ENCODE measurements around the gene YPEL1.

The YPEL1 gene, protein sequence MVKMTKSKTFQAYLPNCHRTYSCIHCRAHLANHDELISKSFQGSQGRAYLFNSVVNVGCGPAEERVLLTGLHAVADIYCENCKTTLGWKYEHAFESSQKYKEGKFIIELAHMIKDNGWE

DNA sequence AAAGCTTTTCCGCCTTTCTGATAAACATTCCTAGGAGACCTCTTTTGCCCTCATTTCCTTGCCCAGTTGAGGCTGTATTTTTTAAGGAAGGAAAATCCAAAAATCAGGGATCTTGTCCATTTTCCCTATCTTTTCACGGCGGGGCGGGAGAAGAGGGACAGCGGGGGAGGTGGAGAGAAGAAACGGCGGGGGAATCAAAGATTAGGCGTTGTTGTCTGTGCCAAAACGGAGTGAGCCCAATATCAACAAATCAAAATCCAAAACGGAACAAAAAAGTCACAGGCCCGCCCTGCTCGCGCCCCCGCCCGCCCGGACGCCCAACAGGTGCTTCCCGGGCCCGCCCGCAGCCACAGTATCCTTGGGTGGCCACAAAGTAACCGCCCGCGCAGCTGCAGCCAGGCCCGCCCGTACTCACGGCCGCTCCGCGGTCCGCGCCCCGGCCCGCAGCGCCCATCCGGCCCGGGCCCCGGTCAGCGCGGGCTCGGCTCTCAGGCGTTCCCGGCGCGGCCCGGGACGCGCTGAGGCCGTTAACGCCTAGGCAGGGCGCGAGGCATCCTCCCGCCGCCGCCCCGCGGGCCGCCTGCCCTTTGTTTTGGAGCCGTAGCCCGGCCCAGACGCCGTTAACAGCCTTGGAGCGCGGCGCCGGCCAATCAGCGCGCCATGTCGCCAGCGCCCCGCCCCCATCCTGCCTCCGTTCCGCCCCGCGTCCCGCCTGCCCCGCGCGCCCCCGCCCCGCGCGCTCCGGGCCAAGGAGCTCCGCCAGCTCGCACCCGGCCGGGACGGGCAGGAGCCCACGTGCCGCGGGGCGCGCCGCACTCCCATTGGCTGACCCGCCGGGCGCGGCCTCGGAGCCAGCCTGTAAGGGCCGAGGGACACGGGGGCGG, at the start of gene YPEL1:
Gene YPEL1, minus strand, starts transcription at position 595 of the 884 bp plus-strand sequence. CDS start 25,050 bp downstream, outside the sequence.
- peak; percentile 98 for DNase-seq

DNA sequence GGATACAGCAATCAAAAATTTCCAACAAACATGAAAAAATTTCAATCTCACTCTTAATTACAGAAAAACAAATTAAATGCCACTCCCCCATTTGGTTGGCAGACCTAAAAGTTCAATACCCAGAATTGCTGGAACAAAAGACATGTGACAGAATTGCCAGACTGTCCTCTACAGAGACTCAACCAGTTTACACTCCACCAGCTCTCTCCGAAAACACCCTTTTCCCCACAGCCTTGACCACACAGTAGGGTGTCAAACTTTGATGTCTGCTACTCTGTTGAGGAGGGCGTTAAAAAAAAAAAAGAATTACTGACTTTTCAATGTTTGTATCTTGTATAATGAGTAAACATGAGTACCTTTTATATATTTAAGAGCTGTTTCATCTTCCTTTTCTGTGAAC, 44.7 kb upstream of the YPEL1 start:
- DNase-seq: no peak

DNA sequence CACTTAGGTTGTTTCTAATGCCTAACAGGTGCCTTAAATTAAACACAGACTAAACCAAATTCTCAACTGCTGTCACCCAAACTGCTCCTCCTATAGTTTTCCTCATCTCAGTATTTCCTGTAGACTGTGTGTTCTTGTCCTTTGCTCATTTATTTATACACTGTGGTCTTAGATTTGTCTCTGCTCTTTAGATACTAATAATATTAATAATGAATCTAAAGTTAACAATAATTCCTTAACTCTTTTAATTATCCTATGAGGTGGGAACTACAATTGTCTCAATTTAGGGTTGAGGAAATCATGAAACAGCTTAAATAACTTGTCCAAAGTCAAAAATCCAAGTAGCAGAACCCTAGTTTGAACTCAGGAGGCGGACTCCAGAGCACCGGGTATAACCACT, 43.9 kb upstream of the YPEL1 start:
- DNase-seq: no peak

DNA sequence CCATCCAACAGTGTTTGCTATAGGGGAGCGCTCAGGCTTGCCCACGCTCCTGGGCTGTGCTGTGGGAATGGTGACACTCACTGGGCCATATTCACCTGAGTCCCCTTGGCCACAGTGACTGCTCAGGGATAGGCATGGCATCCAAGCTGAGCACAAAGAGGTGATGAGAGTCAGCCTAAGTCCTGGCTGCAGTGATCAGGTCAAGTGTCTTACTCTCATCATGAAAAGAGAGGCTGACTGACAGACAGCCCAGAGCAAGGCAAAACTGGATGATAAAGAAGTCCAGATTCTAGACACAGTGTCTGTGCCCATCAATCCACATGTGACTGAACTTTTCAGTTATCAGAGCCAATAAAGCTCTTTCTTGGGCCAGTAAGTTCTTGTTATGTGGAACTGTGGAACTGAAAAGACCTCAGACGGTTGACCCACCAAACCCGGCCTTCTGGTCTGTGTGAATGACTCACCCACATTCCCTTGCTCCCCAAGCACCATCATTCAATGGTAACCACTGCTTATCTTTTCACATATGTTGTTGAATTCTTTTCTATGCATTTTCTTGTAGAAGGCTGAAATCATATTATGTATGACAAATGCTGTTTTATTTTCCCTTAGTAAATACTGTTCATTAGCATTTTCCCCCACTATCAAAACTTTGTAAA, 43.2 kb upstream of the YPEL1 start:
- DNase-seq: no peak

DNA sequence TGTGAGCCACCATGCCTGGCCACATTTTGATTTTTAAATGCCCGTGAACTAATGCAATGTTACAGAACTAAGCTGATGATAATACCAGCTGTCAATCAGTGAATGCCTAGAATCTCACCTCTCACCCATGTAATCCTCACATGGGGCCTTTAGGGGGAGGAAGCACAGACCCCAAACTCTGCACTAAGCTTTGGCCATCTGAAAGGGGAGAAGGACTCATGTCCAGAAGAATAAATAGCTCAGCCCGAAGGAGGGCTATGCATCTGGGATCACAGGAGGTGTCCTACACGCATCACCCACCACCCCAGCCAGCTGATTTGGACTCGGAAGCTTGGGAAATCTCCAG, 36.0 kb upstream of the YPEL1 start:
- no peak for DNase-seq

DNA sequence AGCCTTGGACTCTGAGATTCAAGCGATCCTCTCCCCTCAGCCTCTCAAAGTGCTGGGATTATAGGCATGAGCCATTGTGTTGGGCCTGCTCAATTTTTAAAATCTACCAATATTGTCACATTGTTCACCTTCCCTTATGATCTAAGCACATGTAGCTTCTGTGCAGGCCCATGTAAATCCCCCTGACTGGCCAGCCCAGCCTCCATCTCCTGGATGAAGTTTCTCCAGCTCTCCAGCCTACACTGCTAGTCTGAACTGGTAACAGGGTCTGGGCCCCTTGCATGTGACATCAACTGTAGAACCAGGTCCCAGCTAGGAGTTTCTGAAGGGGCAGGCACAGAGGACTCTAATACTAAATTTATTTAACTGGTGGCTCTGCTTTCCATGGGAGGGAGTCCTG, 32.8 kb upstream of the YPEL1 start:
- DNase-seq: no peak

DNA sequence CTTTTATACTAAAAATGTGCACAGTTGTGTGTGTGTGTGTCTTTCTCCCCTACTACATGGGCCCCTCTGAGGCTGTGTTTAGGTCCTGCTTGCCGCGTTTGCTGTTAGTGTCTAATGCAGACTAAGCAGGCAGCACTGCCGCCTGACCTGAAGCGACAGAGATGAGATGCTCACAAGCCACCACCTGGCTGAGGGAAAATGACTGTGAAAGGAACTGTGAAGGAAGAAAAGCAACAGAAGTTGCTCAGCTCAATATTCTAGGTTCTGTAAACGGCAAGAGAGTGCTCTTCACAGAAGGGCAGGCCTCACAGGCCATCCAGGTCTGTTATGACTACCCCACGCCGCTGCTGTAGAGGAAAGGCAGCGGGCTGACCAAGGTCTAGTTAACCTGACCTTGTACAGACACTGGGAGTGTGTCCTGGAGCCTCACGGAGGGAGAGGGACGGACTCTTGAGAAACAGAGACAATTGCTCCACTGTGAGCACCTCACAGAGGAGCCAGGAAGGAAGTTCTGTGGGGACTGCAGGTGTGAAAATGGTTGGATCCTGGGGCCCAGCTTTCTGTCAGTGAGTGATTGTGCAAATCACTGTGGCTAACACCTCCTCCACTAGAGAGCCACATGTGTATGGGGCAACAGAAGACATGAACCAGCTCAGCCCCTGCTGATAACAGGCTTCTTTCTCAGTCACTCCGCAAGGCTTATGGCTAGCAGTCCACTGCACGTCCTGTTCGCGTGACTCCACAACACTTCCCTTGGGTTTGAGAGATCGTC, 31.3 kb upstream of the YPEL1 start:
- no peak for DNase-seq

DNA sequence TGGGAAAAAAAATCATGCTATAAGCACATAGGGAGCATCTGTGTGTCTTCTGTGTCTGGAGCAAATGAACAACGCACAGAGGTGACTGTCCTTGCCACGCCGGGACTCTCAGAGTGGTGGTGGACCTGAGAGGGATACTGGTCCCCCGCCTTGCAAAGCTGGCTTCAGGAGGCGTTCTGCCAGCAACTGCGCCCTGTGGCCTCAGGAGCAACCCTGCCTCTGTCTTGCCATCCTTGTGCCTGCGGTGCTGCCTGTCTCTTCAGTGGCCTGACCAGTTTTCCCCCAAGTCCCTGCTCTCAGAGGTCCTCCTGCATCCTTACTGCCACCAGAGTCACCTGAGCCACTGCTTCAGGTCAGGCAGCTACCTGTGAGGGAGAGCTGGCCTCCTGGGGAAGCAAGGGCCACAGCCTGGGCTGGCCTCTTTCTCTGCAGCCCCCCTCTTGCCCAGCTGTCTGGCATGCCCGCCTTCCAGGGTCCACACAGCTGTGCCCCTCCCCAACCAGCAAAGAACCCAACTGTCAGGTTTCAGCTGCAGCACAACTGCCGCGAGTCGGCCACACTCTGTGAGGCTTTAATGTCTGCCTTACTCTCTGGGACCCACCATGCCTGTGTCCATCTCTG, 30.4 kb upstream of the YPEL1 start:
- no peak for DNase-seq

DNA sequence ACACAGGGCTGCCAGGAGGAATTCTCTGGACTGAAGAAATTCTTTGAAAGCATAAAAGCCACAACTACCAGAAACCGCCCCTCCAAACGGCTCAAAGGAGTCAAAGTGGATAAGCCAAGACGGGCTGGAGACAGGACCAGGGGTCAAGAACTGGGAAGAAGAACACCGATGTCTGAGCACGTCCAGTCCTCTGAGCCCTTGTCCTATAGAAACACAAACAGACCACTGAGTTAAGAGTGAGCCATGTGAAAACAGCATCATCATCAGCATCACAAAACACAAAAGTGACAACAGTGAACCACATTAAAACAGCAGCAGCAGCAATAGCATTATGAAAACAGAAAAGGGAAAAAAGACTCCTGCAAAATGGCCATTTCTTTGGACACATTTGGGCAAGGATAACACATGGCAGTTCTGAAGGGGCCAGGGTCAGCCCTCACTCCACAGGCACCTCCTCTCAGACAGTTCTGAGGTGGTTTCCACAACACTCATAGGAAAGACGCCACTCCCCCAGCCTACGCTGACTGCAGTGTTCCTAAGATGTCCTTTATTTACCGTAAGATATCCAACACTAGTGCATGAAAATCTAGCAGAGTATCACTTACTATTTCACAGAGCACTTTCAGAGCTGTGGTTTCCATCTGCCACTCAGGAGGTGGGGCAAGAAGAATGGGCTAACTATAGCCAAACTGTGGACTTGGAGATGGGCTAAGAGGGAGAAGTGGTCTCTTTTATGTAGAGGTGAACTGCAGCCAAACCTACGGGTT, 28.6 kb upstream of the YPEL1 start:
- DNase-seq: no peak

DNA sequence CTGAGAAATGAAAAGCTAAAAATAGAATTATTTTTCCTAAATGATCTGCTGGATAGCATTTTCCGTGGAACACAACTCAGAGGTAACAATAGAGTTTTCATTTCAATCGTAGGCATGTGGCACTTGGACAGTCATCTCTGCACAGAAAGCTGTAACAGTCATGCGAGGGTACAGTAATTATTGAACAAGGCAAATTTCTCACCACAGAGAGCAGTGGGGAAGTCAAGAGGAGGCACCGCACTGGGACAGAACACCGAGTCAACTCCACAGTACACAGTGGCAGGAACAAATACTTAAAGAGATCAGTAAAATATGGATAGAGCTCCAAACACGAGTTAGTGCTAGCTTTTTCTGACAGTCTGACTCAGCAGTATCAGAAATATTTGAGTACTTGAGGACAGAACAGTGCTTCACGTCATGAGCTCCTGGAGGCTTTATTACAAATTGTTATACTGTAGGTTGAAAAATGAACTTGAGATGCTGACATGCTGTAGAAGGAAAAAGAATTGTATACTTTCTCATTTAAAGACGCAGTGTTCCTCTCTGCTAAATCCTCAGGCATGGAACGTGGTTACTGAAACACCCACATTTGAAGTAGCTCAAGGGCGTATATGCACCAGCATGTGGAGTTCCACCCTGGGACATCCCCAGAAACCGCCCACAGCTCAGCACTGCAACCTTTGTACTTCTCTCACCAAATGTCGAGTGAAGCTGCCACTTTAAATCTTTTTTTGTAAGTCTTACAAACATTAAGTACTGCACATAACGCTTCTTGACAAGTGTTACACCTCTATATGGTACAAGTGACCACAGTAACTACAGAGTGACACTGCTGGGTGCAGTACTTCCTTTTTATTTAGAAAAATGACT, 27.4 kb upstream of the YPEL1 start:
- no peak for DNase-seq

DNA sequence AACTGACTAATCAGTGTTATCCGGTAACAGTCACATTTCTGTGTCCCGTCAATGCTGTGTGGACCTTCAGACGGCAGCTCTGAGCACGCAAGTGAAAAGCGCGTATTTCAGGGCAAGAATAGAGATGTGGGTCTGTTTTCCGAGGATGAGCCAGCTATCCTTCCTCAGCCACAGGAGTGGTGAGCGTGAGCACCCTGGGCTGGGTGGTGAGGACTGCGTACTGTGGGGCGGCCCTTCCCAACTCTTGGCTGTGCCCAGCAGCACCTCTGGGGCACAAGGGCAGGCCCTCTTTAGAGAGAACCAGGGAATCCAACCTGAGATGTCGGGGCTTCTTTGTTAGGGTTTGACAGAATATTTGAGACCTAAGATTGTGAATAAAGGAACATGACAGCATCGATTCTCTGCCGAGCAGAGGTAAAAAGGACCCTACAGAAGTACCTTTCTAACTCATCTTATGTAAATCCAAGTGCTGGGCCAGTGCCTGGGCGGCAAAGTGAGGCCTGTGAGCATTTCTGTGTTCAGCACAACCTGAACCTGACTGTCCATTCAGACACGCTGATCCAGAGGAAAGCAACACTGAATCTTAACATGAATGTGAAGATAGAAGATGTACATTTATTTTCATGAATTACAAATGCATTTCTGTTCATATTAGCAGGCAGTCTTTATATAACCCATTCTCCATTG, 26.5 kb upstream of the YPEL1 start:
- DNase-seq: no peak

DNA sequence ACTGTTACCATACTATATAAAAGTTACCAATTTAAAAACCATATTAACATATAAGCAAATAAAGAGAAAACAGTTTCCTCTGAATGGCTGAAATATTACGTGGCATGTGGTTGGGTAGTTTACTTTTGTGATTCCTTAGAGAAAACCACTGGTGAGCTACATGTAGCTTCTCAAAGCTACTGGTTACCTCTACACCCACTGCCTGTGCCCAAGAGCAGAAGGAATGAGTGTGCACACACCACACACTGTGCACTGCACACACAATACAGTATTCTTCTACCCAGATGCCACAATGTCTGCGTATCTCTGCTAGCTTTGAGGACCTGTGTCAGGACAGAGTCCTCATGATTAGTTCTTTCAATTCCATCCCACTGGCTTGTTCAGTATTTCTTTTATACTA, 25.5 kb upstream of the YPEL1 start:
- no peak for DNase-seq

DNA sequence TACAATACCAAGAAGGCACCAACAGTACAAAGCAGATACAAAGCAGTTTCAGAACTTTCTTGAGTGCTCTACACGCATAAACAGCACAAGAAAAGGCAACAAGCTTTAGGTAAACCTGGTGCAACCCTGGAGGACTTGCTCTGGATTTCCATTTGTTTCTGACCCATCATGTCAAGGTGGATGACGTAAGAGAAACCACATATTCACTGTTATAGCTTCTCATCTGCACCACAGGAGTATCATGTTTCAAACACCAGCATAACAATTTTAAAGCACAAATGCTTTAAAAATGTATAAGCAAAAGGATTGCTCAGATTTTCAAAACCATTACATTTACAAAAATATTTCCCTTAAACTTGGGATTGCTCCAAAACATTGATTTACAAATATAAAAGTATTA, 25.0 kb upstream of the YPEL1 start:
- DNase-seq: no peak

DNA sequence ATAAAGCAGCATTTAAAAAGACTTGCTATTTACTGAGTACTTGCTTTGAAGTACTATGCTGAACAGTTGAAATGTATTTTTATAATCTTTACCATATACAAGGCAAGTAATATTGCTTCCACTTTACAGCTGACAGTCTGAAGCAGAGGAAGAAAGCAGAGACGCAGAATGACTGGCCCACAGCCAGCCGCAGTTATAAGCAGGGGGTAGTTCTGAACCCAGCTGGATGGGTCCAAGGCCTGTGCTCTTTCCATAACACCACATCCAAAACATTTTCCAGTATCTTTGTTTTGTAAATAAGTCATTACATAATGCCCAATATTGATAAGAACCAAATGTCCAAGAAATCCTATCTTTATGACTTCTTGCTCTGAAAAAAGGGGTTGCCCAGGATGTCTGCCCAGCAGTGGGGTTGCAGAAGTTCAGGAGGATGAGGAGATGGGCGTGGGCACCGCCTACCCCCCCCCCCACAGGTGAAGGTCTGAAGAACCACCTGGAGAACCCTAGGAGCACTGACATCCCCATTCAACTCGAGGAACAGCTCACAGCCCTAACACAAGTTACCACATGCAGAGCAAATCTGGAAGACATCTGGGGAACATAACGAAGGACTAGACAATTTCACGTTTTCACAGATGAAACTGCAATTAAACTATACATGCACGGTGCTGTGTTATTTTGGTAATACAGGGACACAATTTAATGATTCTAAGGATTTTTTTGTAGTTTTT, 24.2 kb upstream of the YPEL1 start:
- DNase-seq: no peak

DNA sequence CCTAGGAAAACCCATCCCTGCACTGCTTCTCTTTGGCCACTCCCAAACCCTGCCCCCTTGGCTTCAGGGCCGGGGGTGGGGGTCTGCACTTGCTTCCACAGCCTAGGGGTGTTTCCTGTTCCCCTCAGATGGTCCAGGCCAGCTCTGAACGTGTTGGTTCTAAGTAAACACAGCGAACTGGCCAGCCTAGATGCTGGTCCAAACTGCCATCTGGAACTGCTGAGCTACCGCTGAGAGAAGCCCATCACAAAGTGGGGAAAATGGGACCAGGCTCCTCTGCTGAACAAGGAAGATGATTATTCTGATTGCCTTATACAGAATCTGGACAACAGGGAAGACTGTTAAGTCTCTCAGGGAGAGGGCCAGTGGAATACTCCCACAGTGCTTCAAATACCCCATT, 23.5 kb upstream of the YPEL1 start:
- DNase-seq: no peak

DNA sequence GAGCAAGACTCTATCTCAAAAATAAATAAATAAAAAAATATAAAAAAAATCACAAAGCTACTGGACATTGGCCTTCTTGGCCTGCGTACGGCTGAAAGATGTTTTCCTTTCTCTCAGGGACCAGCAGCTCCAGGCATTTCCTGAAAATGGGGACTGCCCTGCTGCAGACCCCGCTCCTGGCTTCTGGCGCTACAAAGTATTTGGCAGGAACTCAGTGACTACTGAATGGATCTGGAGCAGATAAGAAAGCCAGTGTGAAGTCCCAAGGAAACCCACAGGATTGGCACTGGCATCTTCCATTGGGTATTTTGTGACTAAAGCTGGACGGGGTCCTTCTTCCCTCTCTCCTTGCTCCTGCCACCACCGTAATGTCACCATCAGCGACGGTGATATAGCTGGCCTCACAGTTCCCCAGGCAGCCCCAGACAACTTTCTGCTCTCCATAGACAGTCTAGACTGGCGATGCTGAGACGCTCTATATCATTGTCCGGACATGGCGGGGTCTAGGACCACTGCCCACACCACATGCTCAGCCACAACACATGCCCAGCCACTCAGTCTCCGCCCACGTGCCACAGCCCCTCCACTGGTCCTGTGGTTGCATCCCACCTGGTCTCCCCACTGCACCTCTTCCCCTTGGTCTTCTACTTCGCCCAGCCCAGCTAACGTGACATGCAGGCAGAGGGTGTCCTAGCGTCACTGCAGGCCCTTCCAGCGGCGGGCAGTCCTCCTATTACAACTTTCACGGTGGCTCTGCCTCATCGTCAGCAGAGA, 22.7 kb upstream of the YPEL1 start:
- DNase-seq: no peak

DNA sequence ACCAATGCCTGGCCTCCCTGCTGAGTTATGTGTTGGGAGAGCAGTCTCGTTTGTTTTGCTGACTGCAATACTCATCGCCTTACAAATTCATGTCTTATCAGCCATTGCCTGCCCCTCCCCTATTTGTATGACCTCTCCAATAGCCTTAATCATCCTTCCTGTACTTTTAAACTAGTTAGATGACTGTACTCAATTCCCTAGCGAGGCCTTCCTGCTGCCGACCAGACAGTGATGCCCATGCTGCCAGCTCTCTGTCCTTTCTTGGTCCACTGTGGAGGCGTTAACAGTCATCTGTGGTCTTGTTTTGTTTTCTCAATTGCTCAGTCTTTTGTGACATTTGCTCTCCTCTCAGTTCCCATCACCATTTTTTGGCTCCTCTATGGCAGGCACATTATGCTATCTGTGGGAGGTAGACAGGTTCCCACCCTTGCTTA, 20.3 kb upstream of the YPEL1 start:
- no peak for DNase-seq

DNA sequence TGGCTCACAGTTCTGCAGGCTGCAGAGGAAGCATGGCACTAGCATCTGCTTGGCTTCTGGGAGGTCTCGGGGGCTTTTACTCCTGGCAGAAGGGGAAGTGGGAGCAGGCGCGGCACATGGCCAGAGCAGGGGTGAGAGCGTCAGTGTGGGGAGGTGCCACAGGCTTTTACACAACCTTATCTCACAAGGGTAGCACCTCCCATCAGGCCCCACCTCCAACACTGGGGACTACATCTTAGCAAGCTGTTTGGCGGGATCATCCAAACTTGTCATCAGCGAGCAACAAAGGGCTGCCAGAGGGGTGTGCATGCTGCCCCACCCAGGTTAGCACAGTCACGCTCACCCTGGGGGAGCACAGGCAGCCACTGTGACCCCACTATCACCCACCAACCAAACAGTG, 18.9 kb upstream of the YPEL1 start:
- DNase-seq: peak; percentile 55

All from right hindlimb (tissue), 1 donor.